GM23338 (cell line): ENCODE data around the gene CNOT4. TPM values are rescaled to one million over a fixed set of nuclear protein-coding genes. Genes with fewer than 3 reads are reported as not detected.
"Not testable (repeated sequence)": the region's sequence is repeated elsewhere in the genome, so short reads cannot be mapped to it uniquely, and the experiment has no call there.

Experiments
- ATAC-seq: fragments of 200-7000 bp; cut with Tn5 transposase; 3 replicates; pipeline ENCODE4 v1.9.1; 2020
- DNase-seq: peaks from one replicate; pipeline ENCODE4 v3.0.0-alpha.2; 2015; ENCODE audit warnings: low spot score
- H2AFZ ChIP-seq: fragments of 200-600 bp; sonication (generic); 2 replicates; pipeline ENCODE4 v1.8.0; 2016; ENCODE audit warnings: antibody characterized with exemption, mild to moderate bottlenecking, moderate library complexity
- H3F3A ChIP-seq: fragments of 200-600 bp; sonication (generic); replicated peaks from 2 replicates; pipeline ENCODE4 v1.8.0; 2017; ENCODE audit warnings: antibody characterized with exemption, mixed run types, low read depth
- H3K27ac ChIP-seq: fragments of 200-600 bp; sonication (generic); 2 replicates; pipeline ENCODE4 v1.6.1; 2016; ENCODE audit warnings: low read depth
- H3K27me3 ChIP-seq: fragments of 200-600 bp; sonication (generic); 2 replicates; pipeline ENCODE4 v1.8.0; 2016; ENCODE audit warnings: mild to moderate bottlenecking, mixed run types, moderate library complexity; ENCODE audit not compliant: insufficient read depth
- H3K36me3 ChIP-seq: fragments of 200-600 bp; sonication (generic); 2 replicates; pipeline ENCODE4 v1.8.0; 2016; ENCODE audit warnings: mild to moderate bottlenecking; ENCODE audit not compliant: insufficient read depth
- H3K4me1 ChIP-seq: fragments of 200-600 bp; sonication (generic); 2 replicates; pipeline ENCODE4 v1.8.0; 2016; ENCODE audit warnings: mild to moderate bottlenecking, moderate library complexity; ENCODE audit not compliant: insufficient read depth
- H3K4me2 ChIP-seq: fragments of 200-600 bp; sonication (generic); 2 replicates; pipeline ENCODE4 v1.7.1; 2017; ENCODE audit warnings: mixed run types
- H3K4me3 ChIP-seq: fragments of 200-600 bp; sonication (generic); 2 replicates; pipeline ENCODE4 v1.6.1; 2016; ENCODE audit warnings: mixed run types
- H3K79me2 ChIP-seq: fragments of 200-600 bp; sonication (generic); replicated peaks from 2 replicates; pipeline ENCODE4 v1.8.0; 2017; ENCODE audit warnings: mild to moderate bottlenecking; ENCODE audit not compliant: insufficient read depth
- H3K9me2 ChIP-seq: fragments of 200-600 bp; sonication (generic); 2 replicates; pipeline ENCODE4 v1.8.0; 2017; ENCODE audit not compliant: insufficient read depth
- H4K20me1 ChIP-seq: fragments of 200-600 bp; sonication (generic); replicated peaks from 2 replicates; pipeline ENCODE4 v1.8.0; 2017; ENCODE audit warnings: mild to moderate bottlenecking; ENCODE audit not compliant: insufficient read depth
- H3K27ac Mint-ChIP-seq: 2 replicates; pipeline ENCODE4 v1.8.0; 2020; ENCODE audit warnings: inconsistent platforms, mild to moderate bottlenecking, moderate library complexity, mixed read lengths
- H3K27me3 Mint-ChIP-seq: 3 replicates; pipeline ENCODE4 v1.8.0; 2022; ENCODE audit warnings: low read depth, mild to moderate bottlenecking, moderate library complexity, mixed read lengths, inconsistent platforms; ENCODE audit not compliant: insufficient read depth, poor library complexity
- H3K36me3 Mint-ChIP-seq: 3 replicates; pipeline ENCODE4 v1.8.0; 2021; ENCODE audit warnings: low read depth, mild to moderate bottlenecking, inconsistent platforms, moderate library complexity, mixed read lengths
- H3K4me1 Mint-ChIP-seq: 3 replicates; pipeline ENCODE4 v1.8.0; 2020; ENCODE audit warnings: mild to moderate bottlenecking, inconsistent platforms, mixed read lengths
- H3K4me3 Mint-ChIP-seq: 3 replicates; pipeline ENCODE4 v1.8.0; 2021; ENCODE audit warnings: moderate library complexity, mild to moderate bottlenecking, inconsistent platforms, mixed read lengths
- H3K9me3 Mint-ChIP-seq: 3 replicates; pipeline ENCODE4 v1.8.0; 2020; ENCODE audit warnings: moderate library complexity, mild to moderate bottlenecking, inconsistent platforms, mixed read lengths
- CTCF ChIP-seq, 2 experiments: fragments of 200-600 bp in 1 of 2; sonication (generic) in 1 of 2; conservative IDR thresholded peaks; 2 replicates each; pipeline versions ENCODE4 v1.5.1 to v1.6.1; 2016 to 2017; ENCODE audit warnings: antibody characterized with exemption in 2 of 2, low read depth in 2 of 2, mild to moderate bottlenecking in 2 of 2, moderate library complexity in 1 of 2
- NANOG ChIP-seq: IDR thresholded peaks from 2 replicates; pipeline ENCODE4 v1.6.1; 2016; ENCODE audit warnings: antibody characterized with exemption, borderline replicate concordance
- POLR2AphosphoS5 ChIP-seq: IDR thresholded peaks from 2 replicates; pipeline ENCODE4 v1.6.1; 2016; ENCODE audit warnings: antibody characterized with exemption, low read depth
- STAT1 ChIP-seq: IDR thresholded peaks from one replicate; pipeline ENCODE4 v1.6.1; 2016; ENCODE audit warnings: antibody characterized with exemption; ENCODE audit not compliant: unreplicated experiment
- polyA plus RNA-seq: library from polyadenylated mRNA; unstranded; fragments of >200 nt; fragmentation: Nextera tagmentation; extraction: Ambion mirVana; gene quantifications from 2 replicates; pipeline ENCODE4 v1.2.1, GENCODE V29; 2016
- total RNA-seq: library from RNA; depleted of rRNA; stranded (reverse); fragments of >200 nt; shearing (Covaris generic); gene quantifications from 2 replicates; pipeline ENCODE4 v1.2.3, GENCODE V29; 2014
- TF ChIP-seq, protein P1 (sequence below): fragments of 250-450 bp; sonication (Bioruptor Pico); IDR thresholded peaks from 2 replicates; pipeline ENCODE4 v1.5.0; 2020; ENCODE audit warnings: mild to moderate bottlenecking, moderate library complexity

The CNOT4 gene
- total and polyA plus RNA-seq, 2 experiments from 2014 or later: 18.9 to 26.2 TPM

GRCh38 chr7:135445690-135446089 is 64.2 kb downstream of the CNOT4 start (continued):
- TF ChIP-seq, protein P1, sequence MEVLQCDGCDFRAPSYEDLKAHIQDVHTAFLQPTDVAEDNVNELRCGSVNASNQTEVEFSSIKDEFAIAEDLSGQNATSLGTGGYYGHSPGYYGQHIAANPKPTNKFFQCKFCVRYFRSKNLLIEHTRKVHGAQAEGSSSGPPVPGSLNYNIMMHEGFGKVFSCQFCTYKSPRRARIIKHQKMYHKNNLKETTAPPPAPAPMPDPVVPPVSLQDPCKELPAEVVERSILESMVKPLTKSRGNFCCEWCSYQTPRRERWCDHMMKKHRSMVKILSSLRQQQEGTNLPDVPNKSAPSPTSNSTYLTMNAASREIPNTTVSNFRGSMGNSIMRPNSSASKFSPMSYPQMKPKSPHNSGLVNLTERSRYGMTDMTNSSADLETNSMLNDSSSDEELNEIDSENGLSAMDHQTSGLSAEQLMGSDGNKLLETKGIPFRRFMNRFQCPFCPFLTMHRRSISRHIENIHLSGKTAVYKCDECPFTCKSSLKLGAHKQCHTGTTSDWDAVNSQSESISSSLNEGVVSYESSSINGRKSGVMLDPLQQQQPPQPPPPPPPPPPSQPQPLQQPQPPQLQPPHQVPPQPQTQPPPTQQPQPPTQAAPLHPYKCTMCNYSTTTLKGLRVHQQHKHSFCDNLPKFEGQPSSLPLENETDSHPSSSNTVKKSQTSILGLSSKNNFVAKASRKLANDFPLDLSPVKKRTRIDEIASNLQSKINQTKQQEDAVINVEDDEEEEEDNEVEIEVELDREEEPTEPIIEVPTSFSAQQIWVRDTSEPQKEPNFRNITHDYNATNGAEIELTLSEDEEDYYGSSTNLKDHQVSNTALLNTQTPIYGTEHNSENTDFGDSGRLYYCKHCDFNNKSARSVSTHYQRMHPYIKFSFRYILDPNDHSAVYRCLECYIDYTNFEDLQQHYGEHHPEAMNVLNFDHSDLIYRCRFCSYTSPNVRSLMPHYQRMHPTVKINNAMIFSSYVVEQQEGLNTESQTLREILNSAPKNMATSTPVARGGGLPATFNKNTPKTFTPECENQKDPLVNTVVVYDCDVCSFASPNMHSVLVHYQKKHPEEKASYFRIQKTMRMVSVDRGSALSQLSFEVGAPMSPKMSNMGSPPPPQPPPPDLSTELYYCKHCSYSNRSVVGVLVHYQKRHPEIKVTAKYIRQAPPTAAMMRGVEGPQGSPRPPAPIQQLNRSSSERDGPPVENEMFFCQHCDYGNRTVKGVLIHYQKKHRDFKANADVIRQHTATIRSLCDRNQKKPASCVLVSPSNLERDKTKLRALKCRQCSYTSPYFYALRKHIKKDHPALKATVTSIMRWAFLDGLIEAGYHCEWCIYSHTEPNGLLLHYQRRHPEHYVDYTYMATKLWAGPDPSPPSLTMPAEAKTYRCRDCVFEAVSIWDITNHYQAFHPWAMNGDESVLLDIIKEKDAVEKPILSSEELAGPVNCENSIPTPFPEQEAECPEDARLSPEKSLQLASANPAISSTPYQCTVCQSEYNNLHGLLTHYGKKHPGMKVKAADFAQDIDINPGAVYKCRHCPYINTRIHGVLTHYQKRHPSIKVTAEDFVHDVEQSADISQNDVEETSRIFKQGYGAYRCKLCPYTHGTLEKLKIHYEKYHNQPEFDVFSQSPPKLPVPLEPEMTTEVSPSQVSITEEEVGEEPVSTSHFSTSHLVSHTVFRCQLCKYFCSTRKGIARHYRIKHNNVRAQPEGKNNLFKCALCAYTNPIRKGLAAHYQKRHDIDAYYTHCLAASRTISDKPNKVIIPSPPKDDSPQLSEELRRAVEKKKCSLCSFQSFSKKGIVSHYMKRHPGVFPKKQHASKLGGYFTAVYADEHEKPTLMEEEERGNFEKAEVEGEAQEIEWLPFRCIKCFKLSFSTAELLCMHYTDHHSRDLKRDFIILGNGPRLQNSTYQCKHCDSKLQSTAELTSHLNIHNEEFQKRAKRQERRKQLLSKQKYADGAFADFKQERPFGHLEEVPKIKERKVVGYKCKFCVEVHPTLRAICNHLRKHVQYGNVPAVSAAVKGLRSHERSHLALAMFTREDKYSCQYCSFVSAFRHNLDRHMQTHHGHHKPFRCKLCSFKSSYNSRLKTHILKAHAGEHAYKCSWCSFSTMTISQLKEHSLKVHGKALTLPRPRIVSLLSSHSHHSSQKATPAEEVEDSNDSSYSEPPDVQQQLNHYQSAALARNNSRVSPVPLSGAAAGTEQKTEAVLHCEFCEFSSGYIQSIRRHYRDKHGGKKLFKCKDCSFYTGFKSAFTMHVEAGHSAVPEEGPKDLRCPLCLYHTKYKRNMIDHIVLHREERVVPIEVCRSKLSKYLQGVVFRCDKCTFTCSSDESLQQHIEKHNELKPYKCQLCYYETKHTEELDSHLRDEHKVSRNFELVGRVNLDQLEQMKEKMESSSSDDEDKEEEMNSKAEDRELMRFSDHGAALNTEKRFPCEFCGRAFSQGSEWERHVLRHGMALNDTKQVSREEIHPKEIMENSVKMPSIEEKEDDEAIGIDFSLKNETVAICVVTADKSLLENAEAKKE (CRISPR knock-in tag): no peak
- TF ChIP-seq POLR2AphosphoS5: no peak
- no peak for TF ChIP-seq STAT1
- TF ChIP-seq CTCF (conservative IDR thresholded peaks at IDR 0.05; ENCODE audit: low read depth in 2 of 2): no peak
- TF ChIP-seq NANOG: no peak

GRCh38 chr7:135445266-135445665 is 64.6 kb downstream of the CNOT4 start:
- H3K4me3 ChIP-seq, H3K4me2 ChIP-seq, H3K4me3 Mint-ChIP-seq, H3K27ac Mint-ChIP-seq, H3K27ac ChIP-seq, DNase-seq, H3K36me3 Mint-ChIP-seq, H3F3A ChIP-seq, H3K4me1 Mint-ChIP-seq, H3K9me2 ChIP-seq, H4K20me1 ChIP-seq, H3K9me3 Mint-ChIP-seq, H3K27me3 ChIP-seq, H3K36me3 ChIP-seq, H3K27me3 Mint-ChIP-seq, H3K4me1 ChIP-seq, H2AFZ ChIP-seq, ATAC-seq: not testable (repeated sequence)
- H3K79me2 ChIP-seq: peaks cover 49% of the 10 kb centered on the region
